Motor neuron (in vitro differentiated cells): ENCODE measurements around the gene ANXA1. TPM values are rescaled to one million over a fixed set of nuclear protein-coding genes. Genes with fewer than 3 reads are reported as not detected.
"Not testable (repeated sequence)": the region's sequence is repeated elsewhere in the genome, so short reads cannot be mapped to it uniquely, and the experiment has no call there.

ENCODE experiments used
- ATAC-seq, 8 experiments: fragments of 200-7000 bp; cut with Tn5 transposase; replicated peaks in 6 of 8; 2 replicates each; pipeline ENCODE4 v1.8.0; 2021; ENCODE audit warnings: mild to moderate bottlenecking in 8 of 8, moderate library complexity in 8 of 8
- H3K27ac ChIP-seq, 2 donors: fragments of 250-450 bp; sonication (Bioruptor Pico); 2 replicates each; pipeline ENCODE4 v1.9.0; 2021; ENCODE audit warnings: antibody characterized with exemption in 2 of 2, mild to moderate bottlenecking in 2 of 2, moderate library complexity in 1 of 2
- H3K4me1 ChIP-seq, 2 donors: fragments of 250-450 bp; sonication (Bioruptor Pico); replicated peaks in 1 of 2; 2 replicates each; pipeline ENCODE4 v1.6.1; 2021; ENCODE audit warnings: antibody characterized with exemption in 2 of 2, mild to moderate bottlenecking in 2 of 2, moderate library complexity in 1 of 2
- H3K4me3 ChIP-seq, 5 donors: fragments of 250-450 bp; sonication (Bioruptor Pico); 2 replicates each; pipeline ENCODE4 v1.9.0; 2021; ENCODE audit warnings: antibody characterized with exemption in 5 of 5, mild to moderate bottlenecking in 5 of 5, moderate library complexity in 4 of 5
- WGBS, 10 experiments: fragments of 450-650 bp; shearing (Covaris generic); methylation state at CpG; one replicate each; pipeline ENCODE4 v1.0.0; 2022; 5-methylcytosine and 5-hydroxymethylcytosine counted together
- in situ Hi-C, 9 experiments: fragments of 400-800 bp; cut with MboI; loops; one replicate each; pipeline ENCODE4 v1.15.0; 2021; ENCODE audit warnings: low sequenced_read_pairs in 9 of 9, low pct_unique_long_range_greater_than_20kb in 2 of 9; ENCODE audit not compliant: unreplicated experiment in 9 of 9
- total RNA-seq, 8 experiments: library from RNA; unstranded; fragments of 300-600 nt; gene quantifications; 2 replicates each; pipeline versions ENCODE4 v1.2.3 to v1.2.4, GENCODE V29; 2022

Gene ANXA1
- total RNA-seq, 8 experiments from 2014 or later: 0.32 to 1,180 (median 198) TPM

DNA sequence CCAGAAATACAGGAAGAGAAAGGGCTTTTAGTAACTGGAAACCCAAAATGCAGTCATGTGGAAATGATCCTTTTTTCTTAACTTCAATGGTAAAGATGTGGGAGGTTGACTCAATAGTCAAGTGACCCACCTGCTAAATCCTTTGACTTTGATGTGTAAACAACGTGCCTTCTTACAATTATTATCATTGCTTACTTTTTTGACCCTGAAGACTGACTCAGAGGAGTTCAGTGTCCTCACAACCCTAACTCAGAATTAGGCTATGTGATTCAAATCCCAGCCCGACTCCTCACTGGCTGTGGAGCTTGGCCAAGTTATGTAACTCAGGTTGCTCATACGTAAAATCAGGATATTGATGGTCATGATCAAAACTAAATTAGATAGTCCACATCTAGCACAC lies 27.9 kb downstream of the ANXA1 start:
- H3K27ac ChIP-seq: no peak overlapping the region
- ATAC-seq: no peak
- in situ Hi-C loops: loop anchor here in 5 of 9 experiments (25.0 kb wide), 3 partner anchors 317 to 1383 kb away; no protein-coding TSS in a partner anchor
- 13 to 83% (median 64%) methylated on average over 1 to 3 of the region's 3 CpGs; no CpG with 5 or more reads in 2 of the 10 experiments for WGBS, 10 experiments
- no peak overlapping the region for H3K4me3 ChIP-seq
- no peaks in the 10 kb centered on the region for H3K4me1 ChIP-seq

DNA sequence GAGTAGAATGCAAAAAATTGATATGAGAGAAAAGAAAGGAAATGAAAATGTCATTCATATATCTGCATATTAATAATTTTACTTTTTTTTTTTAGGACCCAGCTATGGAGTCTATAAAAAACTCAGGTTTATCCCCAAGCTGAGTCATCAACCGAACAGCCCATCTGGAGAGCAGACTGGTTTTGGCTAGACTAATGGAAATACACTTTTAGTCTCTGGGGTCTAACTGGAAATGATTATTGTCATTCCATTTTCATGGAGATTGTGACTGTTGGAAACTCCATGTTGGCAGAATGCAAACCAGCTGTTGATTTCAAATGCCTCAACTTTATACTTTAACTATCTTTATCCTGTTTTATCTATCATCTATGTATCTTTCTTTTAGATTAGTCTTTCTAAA lies 28.7 kb downstream of the ANXA1 start:
- WGBS, 10 experiments: 0 to 93% (median 11%) methylated on average over 1 of the region's 1 CpG; no CpG with 5 or more reads in 3 of the 10 experiments
- in situ Hi-C loops: loop anchor here in 8 of 9 experiments (10.0 to 25.0 kb wide), 6 partner anchors 76 to 1382 kb away; no protein-coding TSS in a partner anchor
- Histone ChIP-seq H3K4me1 (no peaks in the 10 kb centered on the region), H3K27ac (no peak overlapping the region), H3K4me3 (no peak overlapping the region)
- ATAC-seq: peak in 3 of 8 experiments; percentile 17 to 20 (median 19)

DNA sequence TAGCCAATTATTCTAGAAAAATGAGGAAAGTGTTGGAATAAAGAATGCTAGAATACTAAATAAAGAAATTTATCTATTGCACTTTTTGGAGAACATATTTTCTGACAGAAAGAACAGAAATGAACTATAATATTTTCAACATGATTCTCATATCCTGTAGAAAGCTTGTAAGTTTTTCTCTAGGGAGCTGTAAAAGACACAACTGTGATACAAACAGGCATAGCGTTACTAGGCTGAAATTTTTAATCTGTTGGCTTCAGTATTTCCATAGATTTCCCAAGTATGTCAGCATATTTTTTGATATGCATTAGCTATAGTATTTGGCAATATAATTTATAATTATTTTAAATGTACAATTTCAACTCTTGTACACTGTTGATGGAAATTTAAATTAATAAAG lies 31.3 kb downstream of the ANXA1 start:
- in situ Hi-C loops: loop anchor here in 8 of 9 experiments (10.0 to 25.0 kb wide), 6 partner anchors 78 to 1379 kb away; no protein-coding TSS in a partner anchor
- no peak overlapping the region for H3K27ac ChIP-seq
- WGBS, 10 experiments: 11 to 100% (median 70%) methylated on average over 1 of the region's 1 CpG; no CpG with 5 or more reads in 1 of the 10 experiments
- H3K4me3 ChIP-seq: no peak overlapping the region
- no peak for ATAC-seq
- H3K4me1 ChIP-seq: no peaks in the 10 kb centered on the region

DNA sequence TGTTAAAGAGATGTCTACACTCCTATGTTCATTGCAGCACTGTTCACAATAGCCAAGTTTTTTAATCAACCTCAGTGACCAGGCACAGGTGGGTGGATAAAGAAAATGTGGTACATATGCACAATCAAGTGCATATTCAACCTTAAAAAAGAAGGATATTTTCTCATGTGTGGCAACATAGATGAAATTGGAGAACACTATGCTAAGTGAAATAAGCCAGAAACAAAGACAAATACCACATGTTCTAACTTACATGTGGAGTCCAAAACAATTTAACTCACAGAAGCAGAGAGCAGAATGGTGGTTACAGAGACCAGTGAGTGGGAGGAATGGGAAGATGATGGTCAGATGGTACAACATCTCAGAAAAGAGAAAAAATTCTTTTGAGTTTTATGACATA lies 31.8 kb downstream of the ANXA1 start:
- ATAC-seq: peak in 3 of 8 experiments; percentile 17 to 56 (median 33)
- no peak overlapping the region for H3K27ac ChIP-seq
- H3K4me3 ChIP-seq: no peak overlapping the region
- no peaks in the 10 kb centered on the region for H3K4me1 ChIP-seq
- in situ Hi-C loops: loop anchor here in 8 of 9 experiments (10.0 to 25.0 kb wide), 6 partner anchors 79 to 1379 kb away; no protein-coding TSS in a partner anchor

DNA sequence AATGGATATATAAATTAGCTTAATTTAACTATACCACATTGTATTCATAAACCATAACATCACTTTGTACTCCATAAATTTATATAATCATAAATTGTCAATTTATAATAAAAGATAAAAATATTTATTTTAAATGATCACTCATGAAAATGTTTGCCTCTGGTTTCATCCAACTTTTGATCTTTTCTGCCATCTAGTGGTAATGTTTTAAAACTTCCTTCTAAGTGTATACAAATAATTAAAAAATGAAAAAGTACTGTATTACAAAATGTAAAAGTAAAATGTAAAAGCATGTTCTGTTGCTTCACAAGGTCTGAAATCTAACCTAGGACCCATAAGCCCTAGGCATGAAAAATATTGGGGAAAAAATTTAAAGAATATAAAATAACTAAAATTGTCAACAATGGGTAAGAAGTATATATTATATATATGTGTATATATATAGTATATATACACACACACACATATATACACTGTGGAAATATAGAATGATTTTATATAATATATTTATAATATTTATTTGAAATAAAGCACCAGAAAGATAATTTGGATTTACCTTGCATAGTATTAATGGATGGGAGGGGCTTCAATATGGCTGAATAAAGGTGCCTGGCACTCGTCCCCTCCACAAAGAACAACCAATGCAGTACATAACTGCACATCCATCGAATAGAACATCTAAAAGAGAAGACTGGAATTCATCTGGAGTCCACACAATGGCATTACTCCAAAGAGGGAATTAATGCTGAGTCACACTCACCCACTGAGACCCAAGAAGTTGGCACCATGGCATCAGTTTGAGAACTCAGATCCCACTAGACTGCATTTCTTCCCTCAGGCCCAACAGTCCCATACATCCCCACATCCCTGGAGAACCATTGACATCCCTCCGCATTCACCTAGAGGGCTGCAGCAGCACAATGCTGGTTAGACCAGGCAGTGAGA lies 32.5 kb downstream of the ANXA1 start:
- in situ Hi-C loops: loop anchor here in 8 of 9 experiments (10.0 to 25.0 kb wide), 6 partner anchors 79 to 1378 kb away; no protein-coding TSS in a partner anchor

DNA sequence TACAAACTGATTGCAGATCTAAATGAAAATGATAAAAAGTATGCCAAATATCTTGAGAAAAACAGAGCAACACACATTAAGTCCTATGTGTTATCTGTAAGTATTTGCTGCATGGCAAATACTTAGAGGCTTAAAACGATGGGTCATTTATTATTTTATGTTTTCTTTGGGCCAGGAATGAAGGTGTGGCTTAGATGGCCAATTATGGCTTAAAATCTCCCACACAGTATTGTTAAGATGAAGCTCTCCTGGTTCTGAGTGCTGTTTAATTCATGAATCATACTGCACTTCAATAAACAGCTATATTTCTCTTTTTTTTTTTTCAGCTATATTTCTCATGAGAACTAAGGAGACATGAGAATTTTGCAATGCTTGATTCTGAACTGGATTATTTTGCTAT lies 39.4 kb downstream of the ANXA1 start:
- H3K4me1 ChIP-seq, ATAC-seq, H3K4me3 ChIP-seq, H3K27ac ChIP-seq: not testable (repeated sequence)
- 20% methylated on average over 1 of the region's 1 CpG; no CpG with 5 or more reads in 9 of the 10 experiments for WGBS, 10 experiments
- in situ Hi-C loops: loop anchor here in 5 of 9 experiments (25.0 kb wide), 3 partner anchors 329 to 1371 kb away; no protein-coding TSS in a partner anchor

More for the DNA sequence above, 32.5 kb downstream of the ANXA1 start:
- Histone ChIP-seq H3K4me3 (no peak overlapping the region), H3K27ac (no peak overlapping the region), H3K4me1 (no peaks in the 10 kb centered on the region)
- 20 to 100% (median 50%) methylated on average over 1 to 3 of the region's 3 CpGs; no CpG with 5 or more reads in 4 of the 10 experiments for WGBS, 10 experiments
- no peak for ATAC-seq

DNA sequence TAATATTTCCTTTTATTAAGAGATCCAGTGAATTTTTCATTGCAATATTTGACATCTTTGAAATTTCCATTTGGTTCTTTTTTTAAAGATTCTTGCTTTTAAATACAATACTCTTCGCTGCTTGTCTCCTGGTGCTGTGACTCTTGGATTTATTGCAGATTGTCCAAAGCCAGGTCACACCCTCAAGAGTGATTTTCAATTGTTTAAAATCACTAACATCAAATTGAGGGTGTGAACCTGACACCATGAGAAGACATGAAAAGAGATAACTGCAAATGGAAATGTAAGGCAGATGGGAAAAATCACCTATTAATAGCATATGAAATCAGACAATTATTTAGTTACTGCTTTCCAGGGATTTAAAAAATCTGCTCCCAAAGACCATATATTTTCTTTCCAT lies 42.6 kb downstream of the ANXA1 start:
- H3K4me1 ChIP-seq: peaks cover 0 to 5% of the 10 kb centered on the region in 2 donors
- peak in 4 of 8 experiments; percentile 38 to 63 (median 52) for ATAC-seq
- no peak overlapping the region for H3K27ac ChIP-seq
- no peak overlapping the region for H3K4me3 ChIP-seq
- in situ Hi-C loops: loop anchor here in 5 of 9 experiments (25.0 kb wide), 3 partner anchors 332 to 1368 kb away; no protein-coding TSS in a partner anchor
- 14 to 89% (median 46%) methylated on average over 1 of the region's 1 CpG; no CpG with 5 or more reads in 1 of the 10 experiments for WGBS, 10 experiments

DNA sequence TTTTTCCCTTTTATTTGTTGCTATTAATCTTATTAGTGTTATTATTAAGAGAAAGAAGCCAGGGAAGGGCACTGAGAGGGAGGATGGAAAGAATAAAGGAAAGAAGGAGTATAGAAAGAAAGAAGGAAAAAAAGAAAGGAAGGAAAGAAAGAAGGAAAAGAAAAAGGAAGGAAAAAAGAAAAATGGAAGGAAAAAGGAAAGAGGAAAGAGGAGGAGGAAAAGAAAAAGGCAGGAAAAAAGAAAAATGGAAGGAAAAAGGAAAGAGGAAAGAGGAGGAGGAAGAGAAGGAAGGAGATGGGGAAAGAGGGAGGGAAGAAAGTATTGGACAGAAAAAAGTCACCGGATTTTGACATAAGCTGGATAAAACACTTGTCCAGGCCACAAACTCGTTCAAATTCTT lies 47.8 kb downstream of the ANXA1 start:
- in situ Hi-C loops: loop anchor here in 5 of 9 experiments (25.0 kb wide), 3 partner anchors 337 to 1363 kb away; no protein-coding TSS in a partner anchor
- 29 to 100% (median 57%) methylated on average over 1 to 2 of the region's 2 CpGs for WGBS, 10 experiments
- Histone ChIP-seq H3K4me1 (peaks cover 4 to 7% of the 10 kb centered on the region in 2 donors), H3K4me3 (no peak overlapping the region), H3K27ac (no peak overlapping the region)
- ATAC-seq: no peak

DNA sequence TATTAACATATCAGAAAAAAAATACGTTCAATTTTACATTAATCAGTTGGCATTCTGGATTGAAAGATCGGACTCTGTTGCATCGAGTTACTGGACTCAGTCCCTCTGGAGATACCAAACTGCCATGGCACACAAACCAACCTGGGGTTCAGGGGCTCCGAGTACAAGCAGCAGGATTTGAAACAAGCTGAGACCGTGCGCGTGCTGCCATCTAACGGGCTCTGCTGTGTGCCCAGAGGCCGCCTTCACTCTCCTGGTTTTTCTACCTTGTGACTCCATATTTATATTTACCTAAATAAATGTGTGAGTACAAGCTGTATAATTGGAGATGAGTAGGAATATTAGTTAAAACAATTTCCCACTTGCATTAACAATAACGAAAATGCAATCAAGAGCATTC lies 48.2 kb downstream of the ANXA1 start:
- peak in 2 of 8 experiments; percentile 36 to 54 for ATAC-seq
- Histone ChIP-seq H3K27ac (no peak overlapping the region), H3K4me1 (peaks cover 4 to 5% of the 10 kb centered on the region in 2 donors), H3K4me3 (no peak overlapping the region)
- in situ Hi-C loops: loop anchor here in 6 of 9 experiments (10.0 to 25.0 kb wide), 4 partner anchors 338 to 1362 kb away; no protein-coding TSS in a partner anchor
- WGBS, 10 experiments: 40 to 88% (median 73%) methylated on average over 1 to 10 of the region's 10 CpGs; no CpG with 5 or more reads in 1 of the 10 experiments

DNA sequence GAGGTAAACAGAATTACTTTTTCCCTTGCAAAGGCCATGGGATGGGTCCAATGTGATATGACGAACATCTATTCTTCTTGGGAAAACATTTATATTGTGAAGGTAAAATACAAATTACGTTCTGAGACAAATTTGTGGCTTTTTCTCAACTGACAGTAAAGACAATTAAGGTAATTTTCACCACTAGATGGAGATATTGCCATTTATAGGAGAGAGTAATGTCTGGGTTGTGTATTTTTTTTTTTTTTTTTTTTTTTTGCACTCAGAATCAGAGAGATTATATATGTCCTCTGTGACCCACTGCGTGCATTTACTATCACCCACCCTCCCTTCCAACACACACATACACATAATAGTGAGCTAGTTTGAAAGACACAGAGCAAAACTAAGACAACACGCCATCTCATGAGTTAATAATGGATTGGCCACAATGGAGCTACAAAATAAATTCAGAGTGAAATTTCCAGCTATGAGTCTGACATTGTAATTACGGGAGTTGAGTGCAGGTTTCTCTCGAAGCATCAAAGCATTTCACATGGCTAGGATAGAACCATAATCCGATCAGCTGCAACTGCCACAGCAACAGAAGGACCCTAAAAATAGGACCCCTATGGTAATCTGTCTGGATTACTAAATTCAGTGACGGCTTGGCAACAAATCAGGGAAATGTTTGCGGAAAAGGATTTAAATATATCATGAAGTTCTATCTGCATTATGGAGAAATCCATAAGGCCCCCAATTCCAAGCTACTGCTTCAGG lies 49.2 kb downstream of the ANXA1 start:
- H3K4me3 ChIP-seq: no peak overlapping the region
- ATAC-seq: peak; percentile 50 to 85 (median 62)
- no peak overlapping the region for H3K27ac ChIP-seq
- 2 to 66% (median 50%) methylated on average over 2 to 7 of the region's 9 CpGs; no CpG with 5 or more reads in 1 of the 10 experiments for WGBS, 10 experiments
- in situ Hi-C loops: loop anchor here in 1 of 9 experiments (10.0 kb wide), 1 partner anchor 364 kb away; no protein-coding TSS in a partner anchor
- peaks cover 4 to 5% of the 10 kb centered on the region in 2 donors for H3K4me1 ChIP-seq

DNA sequence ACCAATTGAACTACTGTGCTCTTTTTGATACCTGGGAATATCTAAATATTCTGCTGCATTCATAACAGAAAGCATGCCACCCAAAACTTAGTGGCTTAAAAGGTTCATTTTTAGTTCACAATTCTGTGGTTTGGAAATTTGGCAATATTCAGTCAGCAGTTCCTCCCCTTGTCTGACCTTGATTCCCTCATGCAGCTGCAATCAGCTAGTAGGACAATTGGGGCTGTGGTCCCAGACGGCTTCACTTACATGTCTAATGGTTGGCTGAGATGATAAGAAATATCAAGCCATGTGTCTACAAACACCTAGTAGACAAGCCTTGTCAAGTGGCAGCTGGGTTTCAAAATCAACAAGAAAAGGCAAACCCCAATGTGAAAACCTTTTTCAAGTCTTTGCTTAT lies 51.3 kb downstream of the ANXA1 start:
- H3K4me3 ChIP-seq: no peak overlapping the region
- H3K27ac ChIP-seq: no peak overlapping the region
- no peak for ATAC-seq
- WGBS, 10 experiments: 0% methylated on average over 1 of the region's 1 CpG; no CpG with 5 or more reads in 4 of the 10 experiments
- peaks cover 4 to 5% of the 10 kb centered on the region in 2 donors for H3K4me1 ChIP-seq
- in situ Hi-C loops: loop anchor here in 1 of 9 experiments (10.0 kb wide), 1 partner anchor 362 kb away; no protein-coding TSS in a partner anchor

DNA sequence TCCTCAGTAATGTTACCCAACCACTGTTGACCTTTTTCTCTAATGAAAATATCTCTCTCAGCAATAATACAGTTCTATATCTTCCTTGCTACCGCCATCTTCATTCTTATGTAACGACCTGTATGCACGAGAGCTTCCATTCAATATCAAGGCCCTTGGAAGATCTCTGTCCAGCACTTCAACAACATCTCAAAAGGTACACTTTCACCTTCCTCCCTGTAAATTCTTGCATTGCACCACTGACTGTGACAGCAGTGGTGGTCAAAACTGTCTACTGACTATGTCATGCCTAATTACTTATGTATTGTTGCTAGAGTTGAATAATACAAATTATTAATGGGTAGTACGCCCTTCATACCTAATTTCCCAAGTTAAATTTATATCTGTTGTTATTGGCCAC lies 53.3 kb downstream of the ANXA1 start:
- ATAC-seq: no peak
- Histone ChIP-seq H3K27ac (no peak overlapping the region), H3K4me1 (peaks cover 4 to 5% of the 10 kb centered on the region in 2 donors), H3K4me3 (no peak overlapping the region)
- 28 to 89% (median 69%) methylated on average over 1 to 4 of the region's 4 CpGs; no CpG with 5 or more reads in 2 of the 10 experiments for WGBS, 10 experiments
- in situ Hi-C loops: loop anchor here in 1 of 9 experiments (10.0 kb wide), 1 partner anchor 360 kb away; no protein-coding TSS in a partner anchor
